GM19324 (cell line): ENCODE data around the gene KCNQ1OT1.
"Not testable (repeated sequence)": the region's sequence is repeated elsewhere in the genome, so short reads cannot be mapped to it uniquely, and the experiment has no call there.

Experiments
- ATAC-seq: cut with Tn5 transposase; IDR thresholded peaks from one replicate; pipeline ENCODE4 v1.9.1; 2021; ENCODE audit warnings: mild to moderate bottlenecking, moderate library complexity; ENCODE audit not compliant: unreplicated experiment, low FRiP score

Gene KCNQ1OT1

DNA sequence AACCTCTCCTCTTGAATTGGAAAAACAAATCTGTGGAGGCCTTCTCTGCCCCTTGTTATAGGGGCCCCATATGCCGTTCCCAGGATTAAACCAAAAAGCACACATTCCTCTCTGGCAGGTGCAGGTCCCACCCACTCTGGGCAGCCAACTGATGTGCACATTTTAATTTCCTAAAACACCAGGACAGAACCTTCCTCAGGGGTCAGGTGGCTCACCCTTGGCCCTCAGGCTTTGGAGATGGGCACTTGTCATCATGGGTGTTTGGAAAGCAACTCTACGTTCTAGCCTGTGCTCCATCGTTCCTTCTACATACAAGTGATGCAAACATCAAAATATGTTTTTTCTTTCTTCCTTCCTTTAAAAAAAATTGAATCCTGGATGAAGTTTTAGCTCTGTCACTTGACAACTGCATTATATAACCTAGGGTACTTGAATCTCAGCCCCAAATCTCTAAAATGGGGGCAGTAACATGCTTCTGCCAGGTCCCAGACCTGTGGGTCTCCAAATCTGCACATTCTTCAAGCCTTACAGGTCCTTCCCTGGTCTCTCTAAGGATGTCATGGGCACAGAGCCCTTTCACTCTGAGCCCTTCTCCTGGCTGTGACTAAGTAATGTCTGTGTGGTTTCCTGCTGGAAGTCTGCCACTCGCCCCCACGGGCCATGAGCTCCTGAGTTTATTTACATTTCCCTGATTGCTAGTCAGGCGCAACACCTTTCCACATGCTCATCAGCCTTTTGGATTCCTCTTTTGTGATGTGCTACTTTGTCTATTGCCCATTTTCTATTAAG, 43.8 kb downstream of the KCNQ1OT1 start:
- no peak for ATAC-seq

GRCh38 chr11:2655016-2655719, 44.6 kb downstream of the KCNQ1OT1 start:
- ATAC-seq, result no peak

- ATAC-seq, result no peak
Observed at GRCh38 chr11:2653930-2654739, 45.7 kb downstream of the KCNQ1OT1 start.

DNA sequence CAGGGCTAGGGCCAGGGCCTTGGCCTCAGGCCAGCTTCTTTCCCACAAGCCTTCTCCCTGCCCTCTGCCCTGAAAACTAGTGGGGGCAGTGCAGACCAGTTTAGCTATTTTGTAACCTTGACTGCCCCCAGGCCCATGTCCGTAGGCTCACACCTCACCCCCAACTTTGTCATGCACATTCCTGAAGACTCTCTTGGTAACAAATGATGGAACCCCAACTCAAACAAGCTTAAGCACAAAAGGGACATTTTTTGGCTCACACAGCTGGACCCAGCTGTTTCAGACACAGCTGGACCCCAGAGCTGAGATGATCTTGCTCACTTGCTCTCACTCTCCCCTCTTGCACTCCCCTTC, 46.6 kb downstream of the KCNQ1OT1 start:
- ATAC-seq, result no peak

DNA sequence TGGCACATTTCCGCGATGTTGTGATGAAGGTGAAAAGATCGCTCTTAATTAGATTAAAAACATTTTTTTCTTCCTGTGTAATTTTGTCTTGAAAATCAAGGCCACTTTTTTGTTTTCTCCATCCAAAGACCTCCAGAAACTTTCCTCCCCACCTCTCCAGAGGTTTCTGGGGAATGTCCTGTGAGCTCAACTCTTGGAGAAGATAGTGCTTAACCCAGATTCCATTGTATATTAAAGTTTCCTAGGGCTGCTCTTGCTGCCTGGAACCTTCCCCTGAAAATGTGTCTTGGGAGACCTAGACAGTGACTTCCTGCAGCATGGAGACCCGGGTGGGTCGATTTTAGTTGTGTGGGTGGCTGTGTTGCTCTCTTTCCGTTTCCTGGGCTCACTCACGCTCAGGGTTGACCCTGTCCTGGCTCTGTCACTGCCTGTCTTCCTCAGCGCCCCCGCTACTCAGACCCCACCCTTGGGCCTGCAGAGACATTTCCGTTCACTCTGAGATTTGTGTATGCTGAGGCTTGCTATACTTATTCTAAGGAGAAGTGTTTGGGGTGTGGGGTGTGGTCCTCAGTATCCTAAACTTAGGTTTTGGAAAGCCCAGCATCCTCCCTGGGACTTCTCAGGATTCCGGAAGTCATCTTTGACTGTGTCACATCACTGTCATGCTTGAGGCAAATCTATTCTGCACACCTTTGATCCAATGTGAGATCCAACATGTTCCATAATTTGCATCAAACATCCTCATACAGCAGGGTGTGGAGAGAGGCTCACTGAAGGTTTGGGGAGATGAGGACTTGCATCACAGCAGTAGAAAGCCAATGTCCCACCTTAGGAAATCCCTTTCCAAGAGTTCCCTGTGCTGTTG, 47.2 kb downstream of the KCNQ1OT1 start:
- no peak for ATAC-seq

- ATAC-seq, result no peak
Observed at GRCh38 chr11:2651826-2652271, 47.9 kb downstream of the KCNQ1OT1 start.

- no peak for ATAC-seq
Observed at GRCh38 chr11:2651054-2651617, 48.7 kb downstream of the KCNQ1OT1 start.

GRCh38 chr11:2650343-2650867, 49.4 kb downstream of the KCNQ1OT1 start:
- no peak for ATAC-seq

DNA sequence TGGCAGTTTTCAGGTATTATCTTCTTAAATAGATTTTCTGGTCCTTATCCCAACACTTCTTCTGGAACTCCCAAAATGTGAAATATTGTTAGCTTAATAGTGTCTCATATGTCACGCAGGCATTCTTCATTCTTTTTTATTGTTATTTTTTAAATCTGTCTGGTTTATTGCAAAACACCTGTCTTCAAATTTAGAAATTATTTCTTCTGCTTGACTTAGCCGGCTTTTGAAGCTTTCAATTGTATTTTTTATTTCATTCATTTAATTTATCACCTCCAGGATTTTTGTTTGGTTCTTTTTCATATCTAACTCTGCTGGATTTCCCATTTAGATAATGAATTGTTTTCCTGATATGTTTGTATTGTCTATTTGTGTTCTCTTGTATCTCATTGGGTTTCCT, 49.9 kb downstream of the KCNQ1OT1 start:
- ATAC-seq, result no peak

GRCh38 chr11:2649400-2649799, 50.4 kb downstream of the KCNQ1OT1 start:
- ATAC-seq, result no peak

DNA sequence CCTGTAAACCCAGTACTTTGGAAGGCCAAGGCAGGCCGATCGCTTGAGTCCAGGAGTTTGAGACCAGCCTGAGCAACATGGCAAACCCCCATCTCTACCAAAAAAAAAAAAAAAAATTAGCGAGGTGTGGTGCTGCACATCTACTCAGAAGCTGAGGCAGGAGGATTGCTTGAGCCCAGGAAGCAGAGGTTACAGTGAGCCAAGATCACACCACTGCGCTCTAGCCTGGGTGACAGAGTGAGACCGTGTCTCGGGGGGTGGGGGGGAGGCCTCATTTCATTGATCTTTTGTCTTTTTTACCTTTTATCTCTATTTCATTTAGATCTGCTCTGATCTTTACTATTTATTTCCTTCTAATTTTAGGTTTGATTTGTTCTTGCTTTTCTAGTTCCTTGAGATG, 51.8 kb downstream of the KCNQ1OT1 start:
- no peak for ATAC-seq

- ATAC-seq, result no peak
Observed at GRCh38 chr11:2647167-2647566, 52.6 kb downstream of the KCNQ1OT1 start.

DNA sequence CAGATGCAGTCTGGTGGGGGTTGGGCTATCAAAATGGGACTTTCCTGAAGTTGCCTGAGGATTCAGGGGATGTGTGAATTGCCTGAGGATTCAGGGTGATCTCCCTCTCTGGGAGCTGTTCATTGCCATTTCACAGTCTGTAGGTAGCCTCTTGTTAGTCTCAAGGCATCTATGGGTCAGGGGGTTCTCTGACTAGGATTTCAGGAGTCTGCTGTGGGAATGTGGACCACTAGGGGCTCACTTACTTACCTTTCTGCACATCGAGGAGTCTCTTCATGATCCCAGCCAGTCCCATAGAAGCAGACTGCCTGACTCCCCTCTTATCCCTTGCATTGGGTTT, 54.0 kb downstream of the KCNQ1OT1 start:
- ATAC-seq, result no peak

GRCh38 chr11:2644844-2645778, 54.7 kb downstream of the KCNQ1OT1 start:
- ATAC-seq, result no peak

GRCh38 chr11:2643746-2644145, 56.0 kb downstream of the KCNQ1OT1 start:
- ATAC-seq, result no peak

DNA sequence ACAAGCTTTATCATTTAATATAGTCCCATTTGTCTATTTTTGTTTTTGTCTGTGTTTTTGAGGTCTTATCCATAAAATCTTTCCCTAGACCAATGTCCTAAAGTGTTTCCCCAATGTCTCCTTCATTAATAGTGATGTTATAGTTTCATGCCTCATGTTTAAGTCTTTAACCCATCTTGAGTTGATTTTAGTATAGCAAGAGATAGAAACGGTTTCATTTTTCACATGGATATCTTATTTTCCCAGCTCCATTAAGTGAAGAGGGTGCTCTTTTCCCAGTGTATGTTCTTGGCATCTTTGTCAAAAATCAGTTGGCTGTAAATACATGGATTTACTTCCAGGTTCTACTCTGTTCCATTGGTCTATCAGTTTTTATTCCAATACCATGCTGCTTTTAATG, 58.2 kb downstream of the KCNQ1OT1 start:
- no peak for ATAC-seq

DNA sequence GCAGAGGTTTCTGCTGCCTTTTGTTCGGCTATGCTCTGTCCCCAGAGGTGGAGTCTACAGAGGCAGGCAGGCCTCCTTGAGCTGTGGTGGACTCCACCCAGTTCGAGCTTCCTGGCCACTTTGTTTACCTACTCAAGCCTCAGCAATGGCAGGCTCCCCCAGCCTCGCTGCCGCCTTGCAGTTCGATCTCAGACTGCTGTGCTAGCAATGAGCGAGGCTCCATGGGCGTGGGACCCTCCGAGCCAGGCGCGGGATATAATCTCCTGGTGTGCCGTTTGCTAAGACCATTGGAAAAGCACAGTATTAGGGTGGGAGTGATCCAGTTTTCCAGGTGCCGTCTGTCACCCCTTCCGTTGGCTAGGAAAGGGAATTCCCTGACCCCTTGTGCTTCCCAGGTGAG, 60.0 kb downstream of the KCNQ1OT1 start:
- not testable (repeated sequence) for ATAC-seq

- no peak for ATAC-seq
Observed at GRCh38 chr11:2631161-2631560, 68.6 kb downstream of the KCNQ1OT1 start.

- ATAC-seq, result no peak
Observed at GRCh38 chr11:2630679-2631078, 69.1 kb downstream of the KCNQ1OT1 start.
